B cell (primary cell): ENCODE data around the gene PPL.

Experiments used
- EZH2 ChIP-seq: IDR thresholded peaks from 2 replicates; pipeline ENCODE4 v1.6.1; 2012; ENCODE audit warnings: borderline replicate concordance, low read depth, mild to moderate bottlenecking, moderate library complexity, low read length; ENCODE audit not compliant: insufficient read depth, poor library complexity, severe bottlenecking
- TF ChIP-seq, protein P1 (sequence below): fragments of 200-600 bp; IDR thresholded peaks from one replicate; pipeline ENCODE4 v1.8.0; 2022; ENCODE audit warnings: antibody characterized with exemption, mild to moderate bottlenecking

DNA sequence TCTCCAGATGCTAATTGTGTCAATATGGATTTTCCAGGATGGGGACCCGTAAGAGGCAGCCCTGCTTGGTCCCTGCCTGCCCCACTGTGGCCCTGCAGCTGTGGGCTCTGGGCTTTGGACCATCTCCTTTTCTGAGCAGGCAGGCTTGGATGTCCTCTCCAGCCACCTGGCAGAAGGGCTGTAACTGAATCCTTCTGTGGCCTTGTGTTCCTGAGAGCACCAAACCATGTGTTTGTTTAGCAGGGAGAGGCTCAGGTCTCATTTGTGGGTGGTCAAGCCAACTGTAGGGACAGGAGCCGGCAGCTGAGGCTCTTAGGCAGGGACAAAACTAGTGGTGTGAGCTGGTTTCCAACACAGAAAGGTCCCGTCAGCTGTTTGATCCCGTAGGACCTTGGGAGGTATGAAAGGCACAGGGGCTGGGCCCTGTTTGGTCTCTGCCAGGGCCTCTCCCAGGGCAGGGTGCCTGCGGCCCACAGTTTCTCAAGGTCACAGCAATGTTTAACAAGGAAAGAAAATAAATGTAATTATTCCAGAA, 39.7 kb upstream of the PPL start:
- TF ChIP-seq, protein P1, sequence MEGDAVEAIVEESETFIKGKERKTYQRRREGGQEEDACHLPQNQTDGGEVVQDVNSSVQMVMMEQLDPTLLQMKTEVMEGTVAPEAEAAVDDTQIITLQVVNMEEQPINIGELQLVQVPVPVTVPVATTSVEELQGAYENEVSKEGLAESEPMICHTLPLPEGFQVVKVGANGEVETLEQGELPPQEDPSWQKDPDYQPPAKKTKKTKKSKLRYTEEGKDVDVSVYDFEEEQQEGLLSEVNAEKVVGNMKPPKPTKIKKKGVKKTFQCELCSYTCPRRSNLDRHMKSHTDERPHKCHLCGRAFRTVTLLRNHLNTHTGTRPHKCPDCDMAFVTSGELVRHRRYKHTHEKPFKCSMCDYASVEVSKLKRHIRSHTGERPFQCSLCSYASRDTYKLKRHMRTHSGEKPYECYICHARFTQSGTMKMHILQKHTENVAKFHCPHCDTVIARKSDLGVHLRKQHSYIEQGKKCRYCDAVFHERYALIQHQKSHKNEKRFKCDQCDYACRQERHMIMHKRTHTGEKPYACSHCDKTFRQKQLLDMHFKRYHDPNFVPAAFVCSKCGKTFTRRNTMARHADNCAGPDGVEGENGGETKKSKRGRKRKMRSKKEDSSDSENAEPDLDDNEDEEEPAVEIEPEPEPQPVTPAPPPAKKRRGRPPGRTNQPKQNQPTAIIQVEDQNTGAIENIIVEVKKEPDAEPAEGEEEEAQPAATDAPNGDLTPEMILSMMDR: no peak
- no peak for TF ChIP-seq EZH2
